Endothelial cell (in vitro differentiated cells): ENCODE data around the gene A1BG. TPM values are rescaled to one million over a fixed set of nuclear protein-coding genes. Genes with fewer than 3 reads are reported as not detected.
A peak's percentile ranks its signal among the peaks of the same experiment; 100 is the strongest.

Source experiments
- DNase-seq: peaks from one replicate; pipeline ENCODE4 v3.0.0; 2021; ENCODE audit warnings: low spot score
- H3K27ac Mint-ChIP-seq: one replicate; pipeline ENCODE4 v1.8.0; 2021; ENCODE audit warnings: mixed read lengths, inconsistent platforms; ENCODE audit not compliant: unreplicated experiment
- H3K27me3 Mint-ChIP-seq: one replicate; pipeline ENCODE4 v1.8.0; 2021; ENCODE audit warnings: mild to moderate bottlenecking, moderate library complexity, mixed read lengths, inconsistent platforms; ENCODE audit not compliant: unreplicated experiment
- H3K36me3 Mint-ChIP-seq: one replicate; pipeline ENCODE4 v1.8.0; 2021; ENCODE audit warnings: mild to moderate bottlenecking, low read depth, mixed read lengths, inconsistent platforms; ENCODE audit not compliant: unreplicated experiment
- H3K4me1 Mint-ChIP-seq: one replicate; pipeline ENCODE4 v1.8.0; 2021; ENCODE audit warnings: mild to moderate bottlenecking, mixed read lengths, inconsistent platforms; ENCODE audit not compliant: unreplicated experiment
- H3K4me3 Mint-ChIP-seq: one replicate; pipeline ENCODE4 v1.8.0; 2021; ENCODE audit warnings: mild to moderate bottlenecking, mixed read lengths, inconsistent platforms; ENCODE audit not compliant: unreplicated experiment
- H3K9me3 Mint-ChIP-seq: one replicate; pipeline ENCODE4 v1.8.0; 2021; ENCODE audit warnings: mixed read lengths, inconsistent platforms; ENCODE audit not compliant: unreplicated experiment
- CTCF ChIP-seq: fragments of 200-600 bp; sonication (generic); IDR thresholded peaks from one replicate; pipeline ENCODE4 v1.5.0; 2021; ENCODE audit warnings: antibody characterized with exemption; ENCODE audit not compliant: unreplicated experiment
- total RNA-seq: library from RNA; stranded (reverse); fragmentation: NEBNext Ultra II Directional; extraction: Animal tissue kit (Norgen Biotek cat#: 25700); gene quantifications from one replicate; pipeline ENCODE4 v1.2.1, GENCODE V29; 2021; ENCODE audit not compliant: unreplicated experiment

A1BG gene
- total RNA-seq, 1 donor from 2014 or later: 41.9 TPM

- Mint-ChIP-seq H3K27ac (no peak overlapping the region), H3K4me1 (peaks cover 4% of the 10 kb centered on the region), H3K4me3 (peak overlapping the region; percentile 92), H3K9me3 (no peaks in the 10 kb centered on the region), H3K36me3 (peaks cover 2% of the 10 kb centered on the region), H3K27me3 (peaks cover 6% of the 10 kb centered on the region)
- no peak for TF ChIP-seq CTCF
- DNase-seq: no peak
These were observed 46.6 kb upstream of the A1BG start for GRCh38 chr19:58399903-58400302.

GRCh38 chr19:58398545-58398944 is 45.3 kb upstream of the A1BG start:
- Mint-ChIP-seq H3K27ac (no peak overlapping the region), H3K27me3 (peaks cover 10% of the 10 kb centered on the region), H3K4me1 (peaks cover 4% of the 10 kb centered on the region), H3K4me3 (no peak overlapping the region), H3K9me3 (no peaks in the 10 kb centered on the region), H3K36me3 (peaks cover 13% of the 10 kb centered on the region)
- no peak for TF ChIP-seq CTCF
- no peak for DNase-seq

GRCh38 chr19:58398087-58398486 is 44.8 kb upstream of the A1BG start:
- Mint-ChIP-seq H3K27me3 (peaks cover 10% of the 10 kb centered on the region), H3K27ac (no peak overlapping the region), H3K9me3 (no peaks in the 10 kb centered on the region), H3K4me1 (peaks cover 4% of the 10 kb centered on the region), H3K36me3 (peaks cover 14% of the 10 kb centered on the region), H3K4me3 (no peak overlapping the region)
- DNase-seq: no peak
- no peak for TF ChIP-seq CTCF

- peaks cover 19% of the 10 kb centered on the region for H3K36me3 Mint-ChIP-seq
- TF ChIP-seq CTCF: no peak
- H3K27me3 Mint-ChIP-seq: peaks cover 10% of the 10 kb centered on the region
- no peak overlapping the region for H3K4me3 Mint-ChIP-seq
- peaks cover 4% of the 10 kb centered on the region for H3K4me1 Mint-ChIP-seq
- no peak for DNase-seq
- no peak overlapping the region for H3K27ac Mint-ChIP-seq
- no peaks in the 10 kb centered on the region for H3K9me3 Mint-ChIP-seq
These were observed 44.3 kb upstream of the A1BG start for GRCh38 chr19:58397533-58398037.

DNA sequence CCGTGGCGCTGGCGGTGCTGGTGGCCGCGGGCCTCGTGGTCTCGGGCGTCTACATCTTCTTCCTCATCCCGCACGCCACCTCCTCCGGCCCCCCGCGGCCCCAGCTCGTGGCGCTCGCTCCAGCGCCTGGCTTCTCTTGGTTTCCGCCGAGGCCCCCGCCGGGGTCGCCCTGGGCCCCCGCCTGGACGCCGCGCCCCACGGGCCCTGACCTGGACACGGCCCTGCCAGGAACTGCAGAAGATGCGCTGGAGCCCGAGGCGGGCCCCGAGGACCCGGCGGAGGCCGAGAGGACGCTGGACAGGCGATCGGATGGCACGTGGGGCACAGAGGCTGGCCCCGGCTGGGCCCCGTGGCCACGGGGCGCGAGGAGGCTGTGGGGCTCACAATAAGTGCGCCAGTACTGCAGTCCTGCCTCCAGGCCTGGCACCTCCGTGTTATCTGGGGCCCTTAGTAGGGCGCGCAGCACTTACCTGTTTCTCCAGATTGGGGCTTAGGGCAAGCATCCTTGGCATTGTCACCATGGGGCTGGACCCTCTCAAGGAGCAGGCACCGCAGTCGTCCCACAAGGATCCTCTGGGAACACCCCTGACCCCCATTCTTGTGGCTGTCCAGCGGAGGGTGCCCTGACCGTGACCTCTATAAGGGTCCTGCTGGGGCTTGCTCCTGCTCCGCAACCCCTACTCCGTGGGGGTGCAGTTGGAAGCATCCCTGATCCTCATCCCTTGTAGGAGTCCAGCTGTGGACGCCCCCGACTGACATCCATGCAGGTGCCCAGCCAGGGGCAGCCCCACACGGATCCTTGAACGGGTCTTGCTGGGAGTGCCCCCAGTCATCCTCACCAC is 43.6 kb upstream of the A1BG start:
- DNase-seq: no peak
- Mint-ChIP-seq H3K27ac (no peak overlapping the region), H3K27me3 (peaks cover 10% of the 10 kb centered on the region)

More for the DNA sequence above, 43.6 kb upstream of the A1BG start:
- no peak for TF ChIP-seq CTCF
- Mint-ChIP-seq H3K4me1 (peaks cover 4% of the 10 kb centered on the region), H3K4me3 (no peak overlapping the region), H3K9me3 (no peaks in the 10 kb centered on the region), H3K36me3 (peaks cover 19% of the 10 kb centered on the region)
